Measurements from ENCODE around the gene ERF.

- TF ChIP-seq CTCF (IDR thresholded peaks at IDR 0.05; ENCODE audit: low read depth, low read length, missing input control) (no peak), MAX (IDR thresholded peaks at IDR 0.05) (no peak), REST (IDR thresholded peaks at IDR 0.05) (no peak), SP1 (IDR thresholded peaks at IDR 0.05) (no peak), TAF1 (conservative IDR thresholded peaks at IDR 0.05) (no peak), ZBTB33 (IDR thresholded peaks at IDR 0.05) (no peak), YY1 (IDR thresholded peaks at IDR 0.05) (no peak), GABPA (IDR thresholded peaks at IDR 0.05 in 1 of 2, conservative IDR thresholded peaks at IDR 0.05 in 1 of 2) (no peak), RAD21 (IDR thresholded peaks at IDR 0.05) (no peak), ATF3 (IDR thresholded peaks at IDR 0.05) (no peak), JUND (IDR thresholded peaks at IDR 0.05) (no peak), FOXA1 (IDR thresholded peaks at IDR 0.05) (no peak)
These were observed 28.5 kb upstream of the ERF start for GRCh38 chr19:42283188-42284065.

Data from liver (tissue), 3 donors.